Duodenal mucosa (tissue), 2 donors: ENCODE data around the gene DCBLD1.

Source experiments
- H3K27ac ChIP-seq: one replicate; pipeline ENCODE4 v1.7.0; 2013; ENCODE audit warnings: low read depth, low read length
- H3K27me3 ChIP-seq, 2 donors: one replicate each; pipeline ENCODE4 v1.7.0; 2013; ENCODE audit warnings: low read length in 2 of 2, control low read depth in 1 of 2; ENCODE audit not compliant: insufficient read depth in 2 of 2, control insufficient read depth in 1 of 2
- H3K36me3 ChIP-seq, 2 donors: one replicate each; pipeline ENCODE4 v1.7.0; 2013; ENCODE audit warnings: low read length in 2 of 2, control low read depth in 1 of 2; ENCODE audit not compliant: insufficient read depth in 2 of 2, control insufficient read depth in 1 of 2
- H3K4me1 ChIP-seq, 2 donors: one replicate each; pipeline ENCODE4 v1.7.0; 2013; ENCODE audit warnings: low read length in 2 of 2, control low read depth in 1 of 2; ENCODE audit not compliant: insufficient read depth in 2 of 2, control insufficient read depth in 1 of 2
- H3K4me3 ChIP-seq, 2 donors: one replicate each; pipeline ENCODE4 v1.7.0; 2013; ENCODE audit warnings: low read length in 2 of 2, low read depth in 1 of 2
- H3K9ac ChIP-seq, 2 donors: one replicate each; pipeline ENCODE4 v1.7.0; 2013; ENCODE audit warnings: low read length in 2 of 2, low read depth in 1 of 2
- H3K9me3 ChIP-seq, 2 donors: one replicate each; pipeline ENCODE4 v1.7.0; 2013; ENCODE audit warnings: low read length in 2 of 2, control low read depth in 1 of 2; ENCODE audit not compliant: control insufficient read depth in 1 of 2

Gene DCBLD1

DNA sequence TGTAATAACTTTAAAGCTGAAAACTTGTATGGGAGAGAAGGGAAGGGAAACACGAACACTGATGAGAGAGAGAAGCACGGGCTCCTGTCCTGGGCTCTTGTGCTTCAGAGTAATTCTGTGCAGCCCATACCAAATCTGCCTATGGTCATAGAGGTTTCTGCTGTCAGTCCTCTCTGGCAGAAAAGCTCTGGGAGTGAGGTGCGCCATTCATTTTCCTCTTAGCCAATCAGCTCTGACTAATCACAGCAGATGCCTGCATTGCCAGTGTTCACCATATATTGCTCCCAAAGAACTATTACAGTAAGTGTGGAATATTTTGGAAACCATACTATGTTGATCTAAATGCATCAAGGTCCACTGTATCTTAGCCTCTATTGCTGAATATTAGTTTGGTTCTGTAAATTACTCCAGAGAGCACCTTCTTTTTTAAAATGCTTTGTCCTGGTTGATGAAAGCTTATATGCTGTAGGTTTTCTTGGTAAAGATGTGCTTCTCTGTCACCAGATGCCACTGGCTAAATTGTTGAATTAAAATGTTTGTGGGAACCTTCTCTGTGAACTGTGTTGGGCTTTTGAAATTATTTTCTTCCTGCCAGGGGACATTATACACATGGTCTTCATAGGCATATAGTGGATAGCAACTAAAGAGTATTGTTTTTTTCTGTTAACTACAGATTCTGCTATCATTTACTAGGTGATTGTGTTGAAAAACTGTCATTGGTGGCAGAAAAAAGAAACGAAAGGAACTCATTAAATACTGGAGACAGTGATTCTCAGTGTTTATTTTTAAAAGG lies 38.3 kb downstream of the DCBLD1 start:
- H3K36me3 ChIP-seq: peaks cover 3 to 15% of the 10 kb centered on the region in 2 donors
- no peaks in the 10 kb centered on the region for H3K27me3 ChIP-seq
- H3K27ac ChIP-seq: no peak overlapping the region
- H3K4me1 ChIP-seq: no peaks in the 10 kb centered on the region
- H3K9ac ChIP-seq: no peak overlapping the region
- no peak overlapping the region for H3K4me3 ChIP-seq
- no peaks in the 10 kb centered on the region for H3K9me3 ChIP-seq

DNA sequence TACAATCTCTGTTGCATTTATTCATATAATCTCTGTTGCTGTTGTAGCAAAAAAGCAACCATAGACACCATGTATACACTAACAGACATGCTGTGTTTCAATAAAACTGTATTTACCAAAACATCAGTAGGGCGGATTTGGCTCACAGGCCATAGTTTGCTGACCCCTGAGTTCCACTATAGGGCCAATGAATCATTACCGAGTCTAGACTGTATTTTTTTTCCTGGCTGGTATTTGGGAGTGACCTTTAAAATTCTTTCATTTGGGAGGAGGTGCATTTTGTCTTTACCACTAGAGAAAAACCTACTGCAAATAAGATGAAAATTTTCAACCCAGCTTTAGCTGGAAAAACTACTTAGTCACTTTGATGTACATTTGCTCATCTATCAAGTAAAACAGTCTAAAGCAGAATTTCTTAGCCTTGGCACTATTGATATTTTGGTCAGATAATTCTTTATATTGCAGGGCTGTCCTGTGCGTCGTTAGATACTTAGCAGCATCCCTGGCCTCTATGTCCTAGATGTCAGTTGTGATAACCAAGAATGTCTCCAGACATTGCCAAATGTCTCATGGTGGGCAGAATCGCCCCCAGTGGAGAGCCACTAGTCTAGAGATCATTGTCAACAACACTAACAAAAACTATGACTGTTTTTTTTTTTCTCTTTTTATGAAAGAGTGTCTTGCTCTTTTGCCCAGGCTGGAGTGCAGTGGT lies 39.5 kb downstream of the DCBLD1 start:
- no peaks in the 10 kb centered on the region for H3K9me3 ChIP-seq
- H3K36me3 ChIP-seq: peaks cover 3 to 15% of the 10 kb centered on the region in 2 donors
- H3K4me1 ChIP-seq: no peaks in the 10 kb centered on the region
- no peak overlapping the region for H3K4me3 ChIP-seq
- H3K27me3 ChIP-seq: no peaks in the 10 kb centered on the region
- H3K27ac ChIP-seq: no peak overlapping the region
- H3K9ac ChIP-seq: no peak overlapping the region

DNA sequence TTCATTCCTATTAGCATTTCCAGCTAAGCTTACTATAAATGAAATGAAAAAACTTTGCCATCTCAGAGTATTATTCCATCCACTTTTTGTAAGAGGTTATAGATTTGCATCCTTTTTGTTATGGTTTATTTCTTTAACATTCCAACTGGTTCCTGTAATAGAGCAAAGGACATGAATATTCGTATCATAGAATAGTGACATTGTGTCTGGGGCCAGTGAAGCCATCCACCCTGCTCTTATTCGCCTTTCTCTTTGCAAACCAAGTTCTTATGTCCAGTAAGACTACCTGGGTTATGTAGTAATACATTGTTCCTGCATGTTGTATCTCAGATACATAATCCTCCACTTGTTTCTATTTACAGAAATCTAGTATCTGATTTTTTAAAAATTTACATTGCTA lies 43.1 kb downstream of the DCBLD1 start:
- H3K9me3 ChIP-seq: no peaks in the 10 kb centered on the region
- no peak overlapping the region for H3K27ac ChIP-seq
- H3K36me3 ChIP-seq: peaks cover 0 to 6% of the 10 kb centered on the region in 2 donors
- no peak overlapping the region for H3K4me3 ChIP-seq
- no peaks in the 10 kb centered on the region for H3K27me3 ChIP-seq
- H3K4me1 ChIP-seq: no peaks in the 10 kb centered on the region
- no peak overlapping the region for H3K9ac ChIP-seq

DNA sequence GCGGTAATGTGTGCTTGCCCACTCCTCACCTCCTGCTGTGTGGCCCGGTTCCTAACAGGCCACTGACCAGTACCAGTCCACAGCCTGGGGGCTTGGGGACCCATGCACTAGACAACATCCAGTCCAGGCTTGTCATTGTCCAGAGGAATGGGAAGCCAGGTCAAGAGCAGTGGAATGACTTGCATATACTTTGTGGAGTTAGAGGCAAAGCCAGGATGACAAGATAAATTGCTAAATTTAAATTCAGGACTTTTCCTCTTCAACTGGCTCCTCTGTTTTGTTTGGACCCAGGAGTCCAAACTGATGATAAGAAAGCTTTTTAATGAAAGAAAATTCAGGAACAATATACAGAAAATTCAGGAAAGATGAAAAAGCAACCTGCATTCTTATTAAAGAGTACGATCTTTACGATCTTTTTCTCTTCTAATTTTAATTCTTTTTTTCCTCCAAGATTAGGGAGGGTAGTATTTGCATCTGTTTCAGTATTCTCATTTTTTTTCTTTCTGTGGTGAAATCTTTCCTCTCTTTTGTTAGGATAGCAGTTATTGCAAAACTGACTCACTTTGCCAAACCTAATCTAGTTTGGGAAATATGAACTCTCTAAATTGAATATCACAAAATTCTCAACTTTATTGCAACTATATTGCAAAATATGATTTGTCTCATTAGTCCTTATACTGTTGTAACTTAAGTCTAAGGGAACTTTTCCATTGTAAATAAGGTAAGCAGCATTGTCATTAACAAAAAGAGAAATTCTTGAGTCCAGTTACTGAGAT lies 48.2 kb downstream of the DCBLD1 start:
- Histone ChIP-seq H3K4me1 (no peaks in the 10 kb centered on the region), H3K4me3 (no peak overlapping the region), H3K27ac (no peak overlapping the region), H3K27me3 (no peaks in the 10 kb centered on the region), H3K9me3 (no peaks in the 10 kb centered on the region), H3K36me3 (peaks cover 4 to 21% of the 10 kb centered on the region in 2 donors), H3K9ac (no peak overlapping the region)

DNA sequence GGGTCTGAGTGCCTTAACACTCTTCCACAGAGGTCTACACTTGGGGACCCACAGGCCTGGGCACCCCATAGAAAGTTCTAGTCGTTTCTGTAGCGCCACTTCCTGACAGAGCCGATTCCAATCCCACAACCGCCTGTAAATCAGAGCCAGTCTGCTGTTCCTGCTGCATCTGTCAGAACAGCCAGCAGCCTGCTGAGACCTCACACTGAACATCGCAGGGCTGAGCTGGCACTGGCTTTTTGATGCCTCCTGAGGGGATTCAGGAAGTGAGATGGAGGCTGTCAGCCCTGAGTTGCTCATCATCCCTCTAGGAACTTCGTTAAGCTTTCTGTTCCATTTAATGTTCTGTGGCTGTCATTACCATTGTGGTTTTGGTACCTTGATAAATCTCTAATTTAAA lies 48.9 kb downstream of the DCBLD1 start:
- H3K4me1 ChIP-seq: no peaks in the 10 kb centered on the region
- H3K4me3 ChIP-seq: no peak overlapping the region
- no peaks in the 10 kb centered on the region for H3K9me3 ChIP-seq
- no peaks in the 10 kb centered on the region for H3K27me3 ChIP-seq
- no peak overlapping the region for H3K27ac ChIP-seq
- H3K9ac ChIP-seq: no peak overlapping the region
- H3K36me3 ChIP-seq: peaks cover 4 to 22% of the 10 kb centered on the region in 2 donors

DNA sequence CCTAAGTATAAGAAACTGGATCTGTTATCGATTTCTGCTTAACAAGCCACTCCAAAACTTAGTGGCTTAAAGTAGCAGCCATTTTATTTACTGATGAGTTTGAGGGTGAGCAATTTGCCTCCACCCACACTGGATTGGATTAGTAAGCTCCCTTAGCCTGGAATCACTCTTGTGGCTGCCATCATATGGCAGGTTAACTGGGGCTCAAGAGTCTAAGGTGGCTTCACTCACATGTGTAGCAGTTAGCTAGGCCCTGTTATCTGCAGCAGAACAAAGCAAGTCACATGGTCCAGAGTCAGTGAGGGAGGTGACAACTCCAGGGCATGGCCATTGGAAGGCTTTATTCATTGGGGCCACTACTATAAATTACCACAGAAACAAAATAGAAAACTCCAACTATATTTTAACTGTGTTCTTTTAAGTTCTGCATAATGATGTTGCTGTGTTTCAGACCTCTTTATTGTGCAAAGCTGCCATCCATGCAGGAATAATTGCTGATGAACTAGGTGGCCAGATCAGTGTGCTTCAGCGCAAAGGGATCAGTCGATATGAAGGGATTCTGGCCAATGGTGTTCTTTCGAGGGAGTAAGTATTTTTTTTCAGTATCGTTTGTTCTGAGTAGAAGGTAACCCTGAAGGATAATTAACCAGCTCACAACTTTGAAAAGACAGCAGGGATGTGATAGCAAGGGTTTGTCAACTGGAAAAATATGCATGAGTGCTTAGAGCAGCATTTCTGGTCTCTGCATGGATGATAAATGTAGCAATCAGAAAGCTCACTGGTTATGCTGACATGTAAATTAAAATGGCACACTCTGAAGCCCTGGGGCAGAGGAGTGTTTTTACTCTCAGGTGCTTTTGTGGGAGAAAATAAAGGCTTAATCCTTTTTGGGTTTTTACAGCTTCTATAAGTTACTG lies 49.6 kb downstream of the DCBLD1 start:
- Histone ChIP-seq H3K27ac (no peak overlapping the region), H3K9ac (no peak overlapping the region), H3K4me3 (no peak overlapping the region), H3K4me1 (no peaks in the 10 kb centered on the region), H3K9me3 (no peaks in the 10 kb centered on the region), H3K36me3 (peaks cover 9 to 24% of the 10 kb centered on the region in 2 donors), H3K27me3 (no peaks in the 10 kb centered on the region)

DNA sequence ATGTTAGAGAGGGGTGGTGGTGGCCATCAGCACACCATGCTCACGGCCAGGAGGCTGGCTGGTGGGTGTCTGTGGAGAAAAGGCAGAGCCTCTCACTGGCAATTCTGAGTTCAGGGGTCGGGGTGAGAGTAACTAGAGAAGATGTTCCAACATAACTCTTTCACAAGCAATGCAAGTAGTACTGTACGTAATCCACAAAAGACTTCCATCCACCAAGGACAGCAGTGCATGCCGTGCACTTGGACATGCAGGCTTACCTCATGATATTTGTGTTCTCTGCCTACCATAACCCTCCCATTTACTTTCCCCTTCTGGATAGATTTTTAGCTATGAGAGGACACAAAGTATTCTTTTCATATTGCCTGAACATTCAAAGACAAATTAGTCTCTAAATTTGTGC lies 51.3 kb downstream of the DCBLD1 start:
- Histone ChIP-seq H3K27me3 (no peaks in the 10 kb centered on the region), H3K9me3 (no peaks in the 10 kb centered on the region), H3K4me1 (no peaks in the 10 kb centered on the region), H3K27ac (no peak overlapping the region), H3K4me3 (no peak overlapping the region), H3K36me3 (peaks cover 9 to 28% of the 10 kb centered on the region in 2 donors), H3K9ac (no peak overlapping the region)

DNA sequence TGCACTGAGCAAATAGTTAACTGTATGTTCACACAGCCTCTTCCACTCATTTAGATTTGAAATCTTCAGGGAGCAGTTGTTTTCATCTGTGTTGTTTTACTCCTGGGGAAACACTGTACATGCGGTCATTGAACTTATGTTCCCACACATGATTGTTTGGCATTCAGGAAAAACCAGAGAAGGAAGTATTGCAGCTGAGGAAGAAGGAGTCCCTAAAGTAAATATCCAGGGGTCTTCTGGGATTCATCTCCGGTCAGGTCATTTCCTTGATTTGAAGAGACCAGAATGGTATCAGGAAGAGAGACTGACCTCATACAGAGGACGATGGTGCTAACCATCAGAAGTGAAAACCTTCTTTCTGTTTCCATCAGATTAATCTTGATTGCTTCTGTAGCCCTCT lies 52.5 kb downstream of the DCBLD1 start:
- peaks cover 9 to 31% of the 10 kb centered on the region in 2 donors for H3K36me3 ChIP-seq
- no peaks in the 10 kb centered on the region for H3K27me3 ChIP-seq
- no peak overlapping the region for H3K9ac ChIP-seq
- H3K9me3 ChIP-seq: no peaks in the 10 kb centered on the region
- H3K4me3 ChIP-seq: no peak overlapping the region
- H3K27ac ChIP-seq: no peak overlapping the region
- H3K4me1 ChIP-seq: no peaks in the 10 kb centered on the region

DNA sequence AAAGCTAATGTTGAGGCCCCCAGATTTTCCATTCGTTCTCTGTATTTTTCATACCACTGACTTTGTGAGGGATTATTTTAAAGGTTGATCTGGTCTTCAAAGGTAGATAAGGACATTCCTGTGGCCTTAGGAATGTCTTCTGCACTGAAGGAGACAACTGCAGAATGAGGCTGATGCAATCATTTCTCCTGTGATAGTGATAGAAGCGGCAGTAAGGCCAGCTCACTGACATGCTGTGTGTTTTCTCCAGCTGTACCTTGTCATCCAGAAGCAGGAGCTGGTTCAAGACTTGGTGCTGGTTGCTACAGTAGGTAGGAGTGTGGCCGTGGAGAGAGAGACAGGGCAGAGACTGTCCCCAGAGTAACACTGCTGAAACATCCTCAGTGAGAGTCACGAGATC lies 53.8 kb downstream of the DCBLD1 start:
- Histone ChIP-seq H3K9me3 (no peaks in the 10 kb centered on the region), H3K9ac (no peak overlapping the region), H3K4me3 (no peak overlapping the region), H3K27me3 (no peaks in the 10 kb centered on the region), H3K4me1 (no peaks in the 10 kb centered on the region), H3K36me3 (peaks cover 15 to 39% of the 10 kb centered on the region in 2 donors), H3K27ac (no peak overlapping the region)
